Transverse colon (tissue), 4 donors: ENCODE results near the gene DUSP18. TPM values are rescaled to one million over a fixed set of nuclear protein-coding genes. Genes with fewer than 3 reads are reported as not detected.
A peak's percentile ranks its signal among the peaks of the same experiment; 100 is the strongest.

Experiments
- DNase-seq: peaks from one replicate; pipeline ENCODE4 v3.0.0-alpha.2; 2019
- H3K27ac ChIP-seq, 4 donors: fragments of 200-600 bp; sonication (generic); 2 replicates each; pipeline ENCODE4 v1.5.1; 2016 to 2018; ENCODE audit warnings: inconsistent platforms in 4 of 4
- H3K27me3 ChIP-seq: fragments of 200-600 bp; sonication (generic); 2 replicates; pipeline ENCODE4 v1.5.1; 2017; ENCODE audit warnings: inconsistent platforms
- H3K36me3 ChIP-seq, 4 donors: fragments of 200-600 bp; sonication (generic); 2 replicates each; pipeline ENCODE4 v1.5.1; 2017 to 2019; ENCODE audit warnings: inconsistent platforms in 4 of 4
- H3K4me1 ChIP-seq, 4 donors: fragments of 200-600 bp; sonication (generic); 2 replicates each; pipeline ENCODE4 v1.5.1; 2017 to 2020; ENCODE audit warnings: inconsistent platforms in 4 of 4
- H3K4me3 ChIP-seq, 4 donors: fragments of 200-600 bp; sonication (generic); 1 replicate in 1 of 4; 2 replicates in 3 of 4; pipeline versions ENCODE4 v1.5.1 to v1.6.1; 2017 to 2019; ENCODE audit warnings: inconsistent platforms in 4 of 4
- H3K9me3 ChIP-seq, 2 donors: fragments of 200-600 bp; sonication (generic); 2 replicates each; pipeline ENCODE4 v1.5.1; 2017 to 2019; ENCODE audit warnings: inconsistent platforms in 2 of 2
- CTCF ChIP-seq, 5 experiments: fragments of 200-600 bp in 3 of 5; fragments of 450-650 bp in 2 of 5; sonication (generic) in 3 of 5; IDR thresholded peaks; 1 replicate in 2 of 5; 2 replicates in 3 of 5; pipeline ENCODE4 v1.5.1; 2016 to 2017; ENCODE audit warnings: antibody characterized with exemption in 5 of 5, inconsistent platforms in 3 of 5, mild to moderate bottlenecking in 2 of 5, moderate library complexity in 1 of 5
- EP300 ChIP-seq: sonication (generic); formaldehyde crosslinking; IDR thresholded peaks from one replicate; pipeline ENCODE4 v1.6.1; 2017; ENCODE audit warnings: antibody characterized with exemption, low read depth
- POLR2A ChIP-seq: fragments of 450-650 bp; IDR thresholded peaks from one replicate; pipeline ENCODE4 v1.6.1; 2016; ENCODE audit warnings: antibody characterized with exemption, mild to moderate bottlenecking, moderate library complexity
- POLR2AphosphoS5 ChIP-seq, 3 donors: sonication (generic); formaldehyde crosslinking; IDR thresholded peaks; one replicate each; pipeline ENCODE4 v1.6.1; 2016; ENCODE audit warnings: antibody characterized with exemption in 3 of 3
- WGBS, 2 donors: methylation state at CpG; one replicate each; pipeline ENCODE4 v1.1.5; 2018; ENCODE audit warnings: low coverage in 1 of 2; 5-methylcytosine and 5-hydroxymethylcytosine counted together
- in situ Hi-C, 4 donors: fragments of 200-750 bp; cut with MboI; loops; one replicate each; pipeline versions ENCODE4 v1.15.0 to v1.15.1; 2017; ENCODE audit warnings: low sequenced_read_pairs in 3 of 4, low pct_ligation_motif_present in 1 of 4, low pct_unique_long_range_greater_than_20kb in 1 of 4
- intact Hi-C: fragments of 100-400 bp; cut with DNase I; formaldehyde crosslinking; loops from one replicate; pipeline ENCODE4 v1.15.1; 2023; ENCODE audit warnings: low total_unique reads
- total RNA-seq, 4 donors: library from RNA; depleted of rRNA; stranded (reverse); fragments of >200 nt; gene quantifications; one replicate each; pipeline ENCODE4 v1.1.0, GENCODE V29; 2016

The DUSP18 gene
- total RNA-seq, 4 donors from 2014 or later = 13.7 to 38.2 (median 29.8) TPM

GRCh38 chr22:30652852-30653251 lies 14.8 kb downstream of the DUSP18 start:
- H3K4me3 ChIP-seq = no peak overlapping the region
- TF ChIP-seq EP300 = no peak
- TF ChIP-seq POLR2AphosphoS5 (IDR thresholded peaks at IDR 0.05) = no peak
- no peak for TF ChIP-seq CTCF (IDR thresholded peaks at IDR 0.05)
- intact Hi-C loops = no loop called here
- in situ Hi-C loops = no loop called here
- H3K9me3 ChIP-seq = no peaks in the 10 kb centered on the region
- DNase-seq = no peak
- H3K4me1 ChIP-seq = peaks cover 0 to 7% (median 0%) of the 10 kb centered on the region in 4 donors
- 80% methylated on average over 2 of the region's 2 CpGs; no CpG with 5 or more reads in 1 of the 2 donors for WGBS, 2 donors
- H3K27me3 ChIP-seq = no peaks in the 10 kb centered on the region
- H3K27ac ChIP-seq = no peak overlapping the region
- H3K36me3 ChIP-seq = no peaks in the 10 kb centered on the region

GRCh38 chr22:30650508-30651116 lies 17.1 kb downstream of the DUSP18 start:
- in situ Hi-C loops (no loop called here), intact Hi-C loops (no loop called here)
- Histone ChIP-seq H3K27ac (no peak overlapping the region), H3K4me1 (peaks cover 0 to 13% (median 4%) of the 10 kb centered on the region in 4 donors), H3K9me3 (no peaks in the 10 kb centered on the region), H3K27me3 (no peaks in the 10 kb centered on the region), H3K36me3 (no peaks in the 10 kb centered on the region), H3K4me3 (no peak overlapping the region)
- WGBS, 2 donors = 0 to 75% methylated on average over 1 to 5 of the region's 5 CpGs
- DNase-seq = no peak
- no peak for TF ChIP-seq POLR2AphosphoS5 (IDR thresholded peaks at IDR 0.05)
- TF ChIP-seq CTCF (IDR thresholded peaks at IDR 0.05) = no peak
- no peak for TF ChIP-seq EP300
- no peak for TF ChIP-seq POLR2A

GRCh38 chr22:30649430-30650007 lies 18.2 kb downstream of the DUSP18 start:
- in situ Hi-C loops = loop anchor here in 1 of 4 donors (25.0 kb wide), 1 partner anchor 263 kb away; no protein-coding TSS in a partner anchor
- 23% methylated on average over 7 of the region's 7 CpGs; no CpG with 5 or more reads in 1 of the 2 donors for WGBS, 2 donors
- intact Hi-C loops = no loop called here
- H3K36me3 ChIP-seq = no peaks in the 10 kb centered on the region
- H3K27ac ChIP-seq = peak overlapping the region in 1 of 4 donors; percentile 43
- H3K4me1 ChIP-seq = peaks cover 0 to 13% (median 4%) of the 10 kb centered on the region in 4 donors
- no peak overlapping the region for H3K4me3 ChIP-seq
- TF ChIP-seq POLR2AphosphoS5 (IDR thresholded peaks at IDR 0.05) (peak in 1 of 3 donors; percentile 15), CTCF (IDR thresholded peaks at IDR 0.05) (no peak), POLR2A (no peak), EP300 (peak; percentile 10)
- no peaks in the 10 kb centered on the region for H3K27me3 ChIP-seq
- peak; percentile 79 for DNase-seq
- no peaks in the 10 kb centered on the region for H3K9me3 ChIP-seq

- TF ChIP-seq CTCF (IDR thresholded peaks at IDR 0.05) (no peak), EP300 (no peak), POLR2AphosphoS5 (IDR thresholded peaks at IDR 0.05) (no peak), POLR2A (no peak)
- DNase-seq = no peak
- intact Hi-C loops = no loop called here
- Histone ChIP-seq H3K9me3 (no peaks in the 10 kb centered on the region), H3K27ac (peak overlapping the region in 1 of 4 donors; percentile 43), H3K36me3 (no peaks in the 10 kb centered on the region), H3K4me3 (no peak overlapping the region), H3K27me3 (no peaks in the 10 kb centered on the region), H3K4me1 (peaks cover 0 to 13% (median 4%) of the 10 kb centered on the region in 4 donors)
- WGBS, 2 donors = 85% methylated on average over 3 of the region's 3 CpGs; no CpG with 5 or more reads in 1 of the 2 donors
- in situ Hi-C loops = loop anchor here in 1 of 4 donors (25.0 kb wide), 1 partner anchor 263 kb away; no protein-coding TSS in a partner anchor
These were observed 18.9 kb downstream of the DUSP18 start for GRCh38 chr22:30648825-30649224.
